Measurements from ENCODE around the gene MYOCOS. TPM values are rescaled to one million over a fixed set of nuclear protein-coding genes. Genes with fewer than 3 reads are reported as not detected.

The MYOCOS gene
- total RNA-seq, 1 experiment from 2014 or later: not detected

GRCh38 chr1:171610385-171610784 is 11.7 kb upstream of the MYOCOS start:
- ChIA-PET CTCF (no interaction called here), POLR2A (interaction anchor here (0.5 kb wide), 1 partner anchor 183 kb away, joined by 3 read pairs; no protein-coding TSS in a partner anchor)
- Histone ChIP-seq H3K9me3 (ENCODE audit: control insufficient read depth, insufficient read depth, low read depth, low read length) (no peaks in the 10 kb centered on the region), H3K4me1 (ENCODE audit: control insufficient read depth, insufficient read depth, low read length) (no peaks in the 10 kb centered on the region), H3K36me3 (ENCODE audit: control insufficient read depth, insufficient read depth, low read length) (no peaks in the 10 kb centered on the region), H3K27me3 (ENCODE audit: control insufficient read depth, insufficient read depth, low read length) (no peaks in the 10 kb centered on the region), H3K27ac (ENCODE audit: low read length) (no peak overlapping the region), H3K4me3 (ENCODE audit: low read depth in 2 of 2, low read length in 2 of 2) (no peak overlapping the region)
- no peak for DNase-seq (ENCODE audit: low read depth, low spot score)
- intact Hi-C loops (cut with micrococcal nuclease; ENCODE audit: unreplicated experiment) (no loop called here), in situ Hi-C loops (cut with HindIII; ENCODE audit: low pct_unique_long_range_greater_than_20kb, low sequenced_read_pairs) (no loop called here)
- no TSS peak for BruUV-seq (replicated peaks)
- ATAC-seq: no peak
- TF ChIP-seq SIN3A (IDR thresholded peaks at IDR 0.05; ENCODE audit: borderline replicate concordance, insufficient read depth, low read depth, low read length) (no peak), POLR2AphosphoS5 (IDR thresholded peaks at IDR 0.05; ENCODE audit: low read depth, low read length) (no peak), TCF7L2 (IDR thresholded peaks at IDR 0.05; ENCODE audit: low read depth, low read length) (no peak), CTCF (IDR thresholded peaks at IDR 0.05) (no peak), REST (IDR thresholded peaks at IDR 0.05; ENCODE audit: insufficient read depth in 1 of 2, low read depth in 2 of 2, low read length in 1 of 2) (no peak)

- Histone ChIP-seq H3K27ac (ENCODE audit: low read length) (no peak overlapping the region), H3K27me3 (ENCODE audit: control insufficient read depth, insufficient read depth, low read length) (no peaks in the 10 kb centered on the region), H3K4me1 (ENCODE audit: control insufficient read depth, insufficient read depth, low read length) (no peaks in the 10 kb centered on the region), H3K36me3 (ENCODE audit: control insufficient read depth, insufficient read depth, low read length) (no peaks in the 10 kb centered on the region), H3K9me3 (ENCODE audit: control insufficient read depth, insufficient read depth, low read depth, low read length) (no peaks in the 10 kb centered on the region), H3K4me3 (ENCODE audit: low read depth in 2 of 2, low read length in 2 of 2) (no peak overlapping the region)
- ChIA-PET CTCF (no interaction called here), POLR2A (no interaction called here)
- intact Hi-C loops (cut with micrococcal nuclease; ENCODE audit: unreplicated experiment) (no loop called here), in situ Hi-C loops (cut with HindIII; ENCODE audit: low pct_unique_long_range_greater_than_20kb, low sequenced_read_pairs) (no loop called here)
- DNase-seq (ENCODE audit: low read depth, low spot score) (no peak), ATAC-seq (no peak)
- TF ChIP-seq SIN3A (IDR thresholded peaks at IDR 0.05; ENCODE audit: borderline replicate concordance, insufficient read depth, low read depth, low read length) (no peak), REST (IDR thresholded peaks at IDR 0.05; ENCODE audit: insufficient read depth in 1 of 2, low read depth in 2 of 2, low read length in 1 of 2) (no peak), POLR2AphosphoS5 (IDR thresholded peaks at IDR 0.05; ENCODE audit: low read depth, low read length) (no peak), TCF7L2 (IDR thresholded peaks at IDR 0.05; ENCODE audit: low read depth, low read length) (no peak), CTCF (IDR thresholded peaks at IDR 0.05) (no peak)
- no TSS peak for BruUV-seq (replicated peaks)
Measured at GRCh38 chr1:171611306-171611705, 10.7 kb upstream of the MYOCOS start.

All from Panc1 (cell line).